GM19455 (cell line): ENCODE measurements around the gene RPTOR.

Experiments
- ATAC-seq: cut with Tn5 transposase; IDR thresholded peaks from one replicate; pipeline ENCODE4 v1.9.1; 2021; ENCODE audit not compliant: unreplicated experiment

The RPTOR gene

GRCh38 chr17:80856863-80857755, 312.5 kb downstream of the RPTOR start:
- ATAC-seq = no peak

- ATAC-seq = no peak
Measured at GRCh38 chr17:80857756-80858171, 313.1 kb downstream of the RPTOR start.

GRCh38 chr17:80858301-80859001, 313.8 kb downstream of the RPTOR start:
- no peak for ATAC-seq

- ATAC-seq = no peak
Measured at GRCh38 chr17:80859002-80859941, 314.6 kb downstream of the RPTOR start.

GRCh38 chr17:80860101-80860671, 315.5 kb downstream of the RPTOR start:
- no peak for ATAC-seq

GRCh38 chr17:80860703-80861417, 316.2 kb downstream of the RPTOR start:
- ATAC-seq = no peak

- no peak for ATAC-seq
Measured at GRCh38 chr17:80861418-80861815, 316.8 kb downstream of the RPTOR start.

GRCh38 chr17:80861892-80862291, 317.3 kb downstream of the RPTOR start:
- ATAC-seq = no peak

GRCh38 chr17:80862481-80862961, 317.9 kb downstream of the RPTOR start:
- ATAC-seq = no peak

GRCh38 chr17:80862978-80863377, 318.3 kb downstream of the RPTOR start:
- ATAC-seq = no peak

- ATAC-seq = no peak
Measured at GRCh38 chr17:80863626-80864025, 319.0 kb downstream of the RPTOR start.

- ATAC-seq = no peak
Measured at GRCh38 chr17:80864751-80865150, 320.1 kb downstream of the RPTOR start.

- no peak for ATAC-seq
Measured at GRCh38 chr17:80866050-80866793, 321.6 kb downstream of the RPTOR start.

GRCh38 chr17:80868022-80868609, 323.5 kb downstream of the RPTOR start:
- no peak for ATAC-seq

GRCh38 chr17:80869481-80870145, 325.0 kb downstream of the RPTOR start:
- ATAC-seq = no peak

- no peak for ATAC-seq
Measured at GRCh38 chr17:80870401-80870800, 325.8 kb downstream of the RPTOR start.

GRCh38 chr17:80871341-80871740, 326.7 kb downstream of the RPTOR start:
- ATAC-seq = no peak

GRCh38 chr17:80872001-80872500, 327.4 kb downstream of the RPTOR start:
- ATAC-seq = no peak
